ENCODE data around the gene GSG1L.

GSG1L gene

DNA sequence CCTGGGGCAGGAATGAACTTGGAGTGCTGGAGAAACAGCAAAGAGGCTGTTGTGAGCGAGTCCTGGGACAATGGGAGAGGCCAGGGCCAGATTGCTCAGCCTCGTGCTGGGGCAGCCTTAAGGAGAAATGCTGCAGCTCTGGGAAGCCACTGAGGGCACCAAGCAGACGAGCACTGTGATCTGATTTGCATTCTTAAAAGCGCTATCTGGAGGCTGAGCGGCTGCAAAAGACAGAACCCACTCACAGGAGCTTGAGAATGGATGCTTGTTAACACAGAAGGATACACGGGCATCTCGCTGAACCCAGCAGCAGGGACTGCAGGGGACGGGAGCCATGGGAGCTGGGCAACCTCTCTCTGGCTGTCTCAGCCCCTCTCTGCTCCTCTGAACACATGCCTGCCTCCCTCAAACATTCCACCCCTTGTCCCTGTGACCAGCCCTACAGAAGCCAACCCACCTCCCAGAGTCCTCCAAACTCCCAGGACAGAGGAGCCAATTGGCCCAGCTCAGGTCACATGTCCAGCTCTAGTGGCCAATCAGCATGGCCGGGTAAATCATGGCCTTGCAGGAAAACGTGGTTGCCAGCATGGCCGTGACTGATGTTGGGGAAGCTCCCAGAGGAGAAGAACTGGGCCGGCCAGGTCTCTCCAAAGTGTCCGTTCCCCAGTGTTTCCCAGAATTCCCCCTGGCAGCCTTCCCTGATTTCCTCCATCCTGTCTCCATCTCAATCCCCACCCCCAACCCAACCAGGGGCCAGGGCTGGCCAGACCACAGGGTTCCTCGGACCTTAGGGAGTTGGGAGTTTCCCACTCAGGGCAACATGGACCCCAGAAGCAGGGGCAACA is 60.3 kb downstream of the GSG1L start:
- no peak for ATAC-seq
- no peaks in the 10 kb centered on the region for H3K9me3 Mint-ChIP-seq
- no peaks in the 10 kb centered on the region for H3K4me1 Mint-ChIP-seq
- no peak overlapping the region for H3K4me3 Mint-ChIP-seq
- no peaks in the 10 kb centered on the region for H3K36me3 Mint-ChIP-seq (ENCODE audit: low read depth)
- no peak for DNase-seq
- H3K27ac Mint-ChIP-seq = no peak overlapping the region
- peaks cover 2% of the 10 kb centered on the region for H3K27me3 Mint-ChIP-seq

DNA sequence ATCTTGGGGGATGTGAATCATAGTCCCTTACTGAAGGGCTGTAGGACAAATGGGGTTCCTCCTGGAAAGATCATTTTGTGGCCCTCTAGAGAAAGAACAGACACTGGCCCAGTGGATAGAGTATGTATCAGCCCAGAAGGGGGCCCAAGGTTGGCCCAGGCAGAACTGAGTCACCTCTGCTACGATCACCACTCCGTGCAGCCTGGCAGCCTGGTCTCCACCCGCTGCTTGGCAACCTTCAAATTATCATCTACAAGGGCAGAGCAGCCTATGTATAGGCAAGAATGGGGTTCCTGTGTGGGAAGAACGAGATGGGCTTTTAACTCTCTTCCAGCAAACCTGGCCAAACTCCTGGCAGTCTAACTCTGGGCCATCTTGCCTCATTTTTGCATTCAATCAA is 61.9 kb downstream of the GSG1L start:
- Mint-ChIP-seq H3K4me3 (no peak overlapping the region), H3K9me3 (no peaks in the 10 kb centered on the region), H3K36me3 (ENCODE audit: low read depth) (no peaks in the 10 kb centered on the region), H3K27ac (no peak overlapping the region), H3K27me3 (peaks cover 2% of the 10 kb centered on the region), H3K4me1 (no peaks in the 10 kb centered on the region)
- ATAC-seq (no peak), DNase-seq (no peak)

DNA sequence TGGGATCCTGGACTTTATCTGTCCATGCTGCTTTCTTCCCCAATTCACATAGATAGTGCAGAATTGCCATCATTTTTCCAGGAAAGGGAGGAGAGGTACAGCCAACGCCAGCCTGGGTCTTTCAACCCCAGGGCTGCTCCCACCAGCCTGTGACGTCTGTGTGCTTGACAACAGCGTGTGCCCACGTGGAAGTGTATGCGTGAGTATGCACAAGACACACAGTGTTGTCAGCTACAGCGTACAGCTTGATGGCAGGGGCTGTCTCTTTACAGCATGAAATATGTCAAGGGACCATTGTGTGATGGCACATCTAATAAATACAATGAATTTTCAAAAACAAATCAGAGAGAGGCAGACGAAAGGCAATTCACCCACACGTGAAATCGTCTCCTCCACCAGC is 62.3 kb downstream of the GSG1L start:
- Mint-ChIP-seq H3K27me3 (peaks cover 2% of the 10 kb centered on the region), H3K27ac (no peak overlapping the region), H3K36me3 (ENCODE audit: low read depth) (no peaks in the 10 kb centered on the region), H3K4me1 (peaks cover under 1% of the 10 kb centered on the region), H3K4me3 (no peak overlapping the region), H3K9me3 (no peaks in the 10 kb centered on the region)
- DNase-seq (no peak), ATAC-seq (no peak)

DNA sequence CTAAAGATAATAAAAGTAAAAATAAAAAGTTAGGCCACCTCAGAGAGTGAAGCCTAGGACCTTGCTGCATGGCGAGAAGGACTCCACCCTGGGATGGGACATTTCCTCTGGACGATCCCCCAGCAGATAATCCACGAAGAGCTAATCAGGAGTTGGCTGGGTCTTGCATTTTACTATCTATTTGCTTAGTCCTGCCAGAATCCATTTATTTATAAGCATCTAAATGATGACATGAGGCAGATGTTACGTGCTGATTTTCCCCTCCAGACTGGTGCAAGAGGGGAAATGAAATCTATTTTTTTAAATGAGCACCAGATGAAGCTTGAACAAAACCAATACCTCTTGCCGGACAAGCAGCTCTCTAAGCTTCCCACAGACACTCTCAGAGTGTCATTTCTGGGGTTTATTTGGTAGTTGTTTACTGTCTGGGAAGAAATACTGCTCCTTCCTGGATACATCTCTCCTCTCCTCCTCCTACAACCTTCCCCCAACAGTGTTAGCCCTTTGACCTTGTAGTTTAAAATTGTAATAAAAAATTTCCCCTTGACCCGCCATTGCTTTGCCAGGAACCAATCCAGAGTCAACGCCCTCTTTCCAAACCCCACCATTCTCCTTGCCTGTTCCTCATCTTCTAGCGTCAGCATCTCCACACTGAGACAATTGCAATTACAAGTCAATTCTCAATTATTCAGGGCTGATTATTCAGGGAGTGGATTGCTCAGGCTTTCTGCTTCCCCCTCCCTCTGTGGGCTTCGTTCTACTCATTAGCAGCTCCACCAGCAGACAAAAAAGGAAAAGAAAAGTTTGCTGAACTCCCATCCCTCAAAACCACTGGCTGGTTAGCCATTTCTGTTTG is 63.0 kb downstream of the GSG1L start:
- no peaks in the 10 kb centered on the region for H3K36me3 Mint-ChIP-seq (ENCODE audit: low read depth)
- no peak for DNase-seq
- peaks cover 2% of the 10 kb centered on the region for H3K27me3 Mint-ChIP-seq
- H3K27ac Mint-ChIP-seq = no peak overlapping the region
- H3K4me1 Mint-ChIP-seq = peaks cover 4% of the 10 kb centered on the region
- H3K4me3 Mint-ChIP-seq = no peak overlapping the region
- no peaks in the 10 kb centered on the region for H3K9me3 Mint-ChIP-seq
- no peak for ATAC-seq

DNA sequence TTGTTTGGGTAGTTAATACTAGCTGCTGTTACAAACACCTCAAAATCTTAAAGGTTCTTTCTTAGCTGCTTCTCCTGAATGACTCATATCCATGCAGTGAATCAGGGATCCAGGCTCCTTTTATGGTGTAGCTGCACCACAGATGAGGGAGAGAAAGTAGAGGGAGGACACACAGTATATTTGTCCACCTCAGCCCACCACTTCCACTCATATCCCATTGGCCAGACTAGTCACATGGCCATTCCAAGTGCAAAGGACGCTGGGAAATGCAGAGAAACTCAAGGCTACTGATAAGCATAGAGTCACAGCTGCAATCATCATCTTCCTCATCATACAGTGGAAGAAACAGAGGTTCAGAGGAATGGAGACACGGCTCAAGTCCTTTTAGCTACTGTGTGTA is 63.8 kb downstream of the GSG1L start:
- H3K27ac Mint-ChIP-seq = no peak overlapping the region
- peaks cover 2% of the 10 kb centered on the region for H3K27me3 Mint-ChIP-seq
- ATAC-seq (no peak), DNase-seq (no peak)
- H3K4me1 Mint-ChIP-seq = peaks cover 12% of the 10 kb centered on the region
- no peak overlapping the region for H3K4me3 Mint-ChIP-seq
- H3K9me3 Mint-ChIP-seq = no peaks in the 10 kb centered on the region
- no peaks in the 10 kb centered on the region for H3K36me3 Mint-ChIP-seq (ENCODE audit: low read depth)

DNA sequence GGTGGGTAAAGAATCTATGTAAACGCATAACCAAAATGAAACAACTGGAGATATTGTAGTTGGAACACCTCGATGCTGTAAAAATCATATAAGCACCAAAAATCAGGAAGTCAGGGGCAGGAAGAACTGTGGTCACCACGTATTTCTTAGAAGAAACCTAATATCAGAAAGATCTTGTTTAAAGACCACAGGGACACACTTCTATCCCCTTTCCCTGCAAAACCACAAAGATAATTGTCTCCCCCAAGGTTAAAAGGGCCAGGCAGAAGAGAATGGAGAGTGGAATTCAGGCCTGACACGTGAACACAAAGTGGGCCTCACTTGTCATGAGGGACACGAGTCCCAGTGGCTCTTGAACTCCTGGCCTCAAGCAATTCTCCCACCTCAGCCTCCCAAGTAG is 68.1 kb downstream of the GSG1L start:
- ATAC-seq = no peak
- H3K9me3 Mint-ChIP-seq = peaks cover 5% of the 10 kb centered on the region
- H3K4me3 Mint-ChIP-seq = no peak overlapping the region
- H3K36me3 Mint-ChIP-seq (ENCODE audit: low read depth) = no peaks in the 10 kb centered on the region
- DNase-seq = no peak
- H3K4me1 Mint-ChIP-seq = peaks cover 12% of the 10 kb centered on the region
- no peaks in the 10 kb centered on the region for H3K27me3 Mint-ChIP-seq
- no peak overlapping the region for H3K27ac Mint-ChIP-seq

DNA sequence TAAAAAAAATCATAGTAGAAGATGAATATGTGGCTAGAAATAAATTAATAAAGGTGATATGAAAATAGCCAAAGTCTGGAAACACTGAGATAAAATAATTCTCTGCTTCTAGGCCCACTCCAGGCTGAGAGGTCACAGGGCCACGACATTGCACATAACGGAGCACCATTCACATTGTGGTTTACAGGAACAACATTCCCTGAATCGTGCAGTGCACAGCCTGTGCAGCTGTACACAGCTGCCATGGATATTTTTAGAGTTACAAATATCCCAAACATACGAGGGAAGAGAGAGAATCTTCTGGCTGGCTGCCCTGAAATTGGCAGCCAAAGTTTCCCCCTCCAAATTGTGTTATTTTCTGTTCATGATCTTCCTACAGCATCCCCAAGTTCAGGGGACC is 68.8 kb downstream of the GSG1L start:
- Mint-ChIP-seq H3K36me3 (ENCODE audit: low read depth) (no peaks in the 10 kb centered on the region), H3K4me3 (no peak overlapping the region), H3K27me3 (no peaks in the 10 kb centered on the region), H3K4me1 (peaks cover 12% of the 10 kb centered on the region), H3K9me3 (peaks cover 5% of the 10 kb centered on the region), H3K27ac (no peak overlapping the region)
- ATAC-seq = no peak
- DNase-seq = no peak

DNA sequence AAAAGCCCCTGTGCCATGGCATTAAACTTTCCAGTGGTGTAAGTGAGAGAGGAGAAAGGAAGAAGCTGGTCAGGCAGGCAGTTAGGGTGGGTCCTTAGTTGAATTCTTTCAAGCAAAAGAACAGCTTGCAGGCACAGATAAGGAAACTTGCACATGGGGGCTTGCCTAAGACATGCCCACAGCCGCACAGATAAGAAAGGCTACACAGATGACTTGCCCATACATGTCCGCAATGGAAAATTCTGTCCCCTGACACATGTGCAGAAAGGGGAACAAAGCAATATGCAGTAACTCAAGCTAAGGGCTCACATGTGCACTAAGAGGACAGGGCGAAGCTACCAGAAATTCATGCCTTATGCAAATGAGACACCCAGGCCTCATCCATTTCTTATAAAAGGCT is 69.9 kb downstream of the GSG1L start:
- no peaks in the 10 kb centered on the region for H3K36me3 Mint-ChIP-seq (ENCODE audit: low read depth)
- DNase-seq = no peak
- H3K27me3 Mint-ChIP-seq = no peaks in the 10 kb centered on the region
- H3K4me1 Mint-ChIP-seq = peaks cover 12% of the 10 kb centered on the region
- H3K27ac Mint-ChIP-seq = no peak overlapping the region
- H3K9me3 Mint-ChIP-seq = peaks cover 5% of the 10 kb centered on the region
- H3K4me3 Mint-ChIP-seq = no peak overlapping the region
- ATAC-seq = no peak

DNA sequence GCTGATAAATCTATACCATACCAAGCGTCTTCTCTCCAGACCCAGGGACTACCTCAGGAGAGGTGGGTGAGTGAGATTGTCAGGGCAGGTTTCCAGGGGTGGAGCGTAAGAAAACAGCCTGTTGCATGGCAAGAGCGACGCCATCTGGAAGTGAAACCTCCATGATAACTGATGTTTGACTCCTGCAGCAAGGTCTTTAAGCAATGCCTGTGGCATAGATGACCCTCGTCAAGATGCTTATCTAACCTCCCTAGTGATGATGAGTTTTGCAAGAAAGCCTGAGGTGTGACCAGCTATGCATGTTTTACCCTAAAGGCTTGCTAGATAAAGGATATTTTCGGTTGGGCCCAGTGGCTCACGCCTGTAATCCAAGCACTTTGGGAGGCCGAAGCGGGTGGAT is 71.6 kb downstream of the GSG1L start:
- Mint-ChIP-seq H3K27ac (no peak overlapping the region), H3K27me3 (no peaks in the 10 kb centered on the region), H3K9me3 (peaks cover 5% of the 10 kb centered on the region), H3K36me3 (ENCODE audit: low read depth) (no peaks in the 10 kb centered on the region), H3K4me3 (no peak overlapping the region), H3K4me1 (peaks cover 12% of the 10 kb centered on the region)
- no peak for ATAC-seq
- DNase-seq = no peak

DNA sequence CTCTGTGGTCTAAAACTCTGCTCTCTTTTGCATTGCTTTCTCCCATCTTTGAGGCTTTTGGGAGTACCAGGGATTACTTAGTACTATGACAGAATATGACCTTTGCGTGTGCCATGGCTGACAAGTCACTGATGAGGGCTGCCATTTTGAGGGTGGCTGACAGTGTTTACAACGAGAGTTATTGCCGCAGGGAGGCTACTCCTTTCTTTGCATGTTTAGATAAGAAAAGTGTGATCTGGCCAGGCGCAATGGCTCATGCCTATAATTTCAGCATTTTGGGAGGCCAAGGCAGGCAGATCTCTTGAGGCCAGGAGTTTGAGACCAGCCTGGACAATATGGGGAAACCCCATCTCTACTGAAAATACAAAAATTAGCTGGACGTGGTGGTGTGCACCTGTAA is 77.5 kb downstream of the GSG1L start:
- Mint-ChIP-seq H3K9me3 (no peaks in the 10 kb centered on the region), H3K4me1 (no peaks in the 10 kb centered on the region), H3K27ac (no peak overlapping the region), H3K4me3 (no peak overlapping the region), H3K36me3 (ENCODE audit: low read depth) (no peaks in the 10 kb centered on the region), H3K27me3 (peaks cover 3% of the 10 kb centered on the region)
- DNase-seq = no peak
- no peak for ATAC-seq

DNA sequence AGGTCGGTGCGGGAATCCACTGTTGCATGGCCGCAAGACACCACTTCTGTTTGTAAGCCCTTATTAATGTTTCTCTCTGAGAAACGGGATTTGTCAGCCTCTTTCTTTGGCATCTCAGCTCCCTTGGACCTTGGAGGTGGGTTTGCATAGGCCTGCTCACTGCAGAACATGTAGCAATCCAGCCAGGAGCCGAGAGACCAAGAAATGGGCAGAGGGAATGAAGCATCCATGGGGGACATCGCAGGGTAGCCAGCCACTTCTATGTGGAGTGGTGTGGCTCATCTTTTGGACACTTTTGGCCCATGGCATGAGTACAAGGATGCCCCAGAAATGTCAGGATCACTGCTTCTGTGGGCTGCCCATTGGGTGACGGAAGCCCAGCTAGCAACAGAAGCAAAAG is 79.4 kb downstream of the GSG1L start:
- Mint-ChIP-seq H3K4me3 (no peak overlapping the region), H3K9me3 (no peaks in the 10 kb centered on the region), H3K4me1 (no peaks in the 10 kb centered on the region), H3K27me3 (peaks cover 3% of the 10 kb centered on the region), H3K27ac (no peak overlapping the region), H3K36me3 (ENCODE audit: low read depth) (no peaks in the 10 kb centered on the region)
- ATAC-seq (no peak), DNase-seq (no peak)

DNA sequence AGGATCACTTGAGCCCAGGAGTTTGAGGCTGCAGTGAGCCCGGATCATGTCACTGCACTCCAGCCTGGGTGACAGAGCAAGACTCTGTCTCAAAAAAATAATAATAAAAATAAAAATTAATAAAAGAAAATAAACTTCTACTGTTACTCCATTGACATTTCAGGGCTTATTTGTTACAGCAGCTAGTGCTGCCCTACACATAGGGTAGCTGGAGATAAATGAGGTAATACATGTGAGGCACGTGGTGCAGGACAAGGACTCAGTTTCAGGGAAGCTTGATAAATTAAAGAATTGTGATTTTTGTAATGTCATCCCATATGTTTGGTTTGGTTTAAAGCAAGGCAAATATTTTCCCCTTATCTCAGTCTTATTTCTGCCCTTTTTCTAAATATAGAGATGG is 80.3 kb downstream of the GSG1L start:
- Mint-ChIP-seq H3K27ac (no peak overlapping the region), H3K4me3 (no peak overlapping the region), H3K9me3 (no peaks in the 10 kb centered on the region), H3K36me3 (ENCODE audit: low read depth) (no peaks in the 10 kb centered on the region), H3K4me1 (no peaks in the 10 kb centered on the region), H3K27me3 (peaks cover 3% of the 10 kb centered on the region)
- no peak for DNase-seq
- ATAC-seq = no peak

DNA sequence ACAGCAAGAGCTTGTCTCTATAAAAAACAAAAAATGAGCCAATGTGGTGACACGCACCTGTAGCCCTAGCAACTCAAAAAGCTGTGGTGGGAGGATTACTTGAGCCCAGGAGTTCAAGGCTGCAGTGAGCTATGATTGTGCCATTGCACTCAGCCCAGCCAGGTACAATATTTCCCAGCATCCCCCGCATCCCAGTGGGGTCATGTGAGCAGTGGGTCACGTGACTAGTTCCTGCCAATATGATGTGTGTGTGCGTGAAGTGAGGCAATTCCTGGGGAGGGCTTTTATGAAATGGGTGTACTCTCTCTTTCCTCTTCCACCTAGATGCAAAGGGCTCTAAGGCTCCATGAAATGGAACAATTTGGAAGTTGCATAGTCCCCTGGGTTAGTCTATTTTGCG is 81.3 kb downstream of the GSG1L start:
- H3K36me3 Mint-ChIP-seq (ENCODE audit: low read depth) = no peaks in the 10 kb centered on the region
- peaks cover 3% of the 10 kb centered on the region for H3K27me3 Mint-ChIP-seq
- no peak overlapping the region for H3K27ac Mint-ChIP-seq
- ATAC-seq = no peak
- no peak for DNase-seq
- no peaks in the 10 kb centered on the region for H3K9me3 Mint-ChIP-seq
- no peak overlapping the region for H3K4me3 Mint-ChIP-seq
- H3K4me1 Mint-ChIP-seq = no peaks in the 10 kb centered on the region

DNA sequence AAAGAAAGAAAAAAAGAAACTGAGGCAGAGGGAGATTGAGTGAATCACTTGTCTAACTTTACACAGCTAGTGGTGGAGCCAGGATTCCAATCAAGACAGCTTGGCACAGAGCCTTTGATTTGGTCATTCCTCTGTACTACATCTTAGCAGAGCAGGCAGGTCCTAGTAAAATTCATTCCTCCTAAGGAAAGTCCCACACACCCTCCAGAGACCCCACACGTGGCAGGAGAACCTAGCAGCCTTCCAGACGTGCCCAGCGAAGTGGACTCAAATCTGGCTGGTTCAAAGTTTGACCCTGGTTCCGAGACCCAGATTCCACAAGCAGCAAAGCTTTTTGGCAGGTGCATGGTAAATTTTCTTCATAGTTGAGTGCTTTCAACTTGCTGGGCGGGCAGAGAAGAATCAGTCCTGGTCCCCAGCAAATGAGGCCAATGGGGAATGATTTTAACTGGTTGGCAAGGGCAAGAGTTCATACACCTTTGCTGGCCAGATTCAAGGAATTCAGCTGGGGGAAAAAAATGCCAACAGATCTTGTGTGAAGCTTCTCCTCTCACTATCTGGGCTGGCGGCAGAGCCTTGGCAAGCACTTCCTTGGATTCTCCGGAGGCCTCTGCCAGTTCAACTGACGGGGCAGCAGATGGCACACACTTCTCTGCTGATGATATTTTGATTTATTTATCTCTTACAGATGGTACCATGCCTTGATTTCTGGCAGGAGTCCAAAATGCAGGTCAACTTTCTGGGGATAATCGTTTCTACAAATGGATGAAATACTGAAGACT is 82.4 kb downstream of the GSG1L start:
- no peak for ATAC-seq

More for the DNA sequence above, 82.4 kb downstream of the GSG1L start:
- H3K27me3 Mint-ChIP-seq = peaks cover 10% of the 10 kb centered on the region
- H3K27ac Mint-ChIP-seq = no peak overlapping the region
- H3K9me3 Mint-ChIP-seq = no peaks in the 10 kb centered on the region
- H3K4me3 Mint-ChIP-seq = no peak overlapping the region
- H3K4me1 Mint-ChIP-seq = no peaks in the 10 kb centered on the region
- no peak for DNase-seq
- H3K36me3 Mint-ChIP-seq (ENCODE audit: low read depth) = no peaks in the 10 kb centered on the region
